Measurements from ENCODE around the gene CYTL1. TPM values are rescaled to one million over a fixed set of nuclear protein-coding genes. Genes with fewer than 3 reads are reported as not detected.

The CYTL1 gene
- total RNA-seq, 1 donor = 0.36 TPM

DNA sequence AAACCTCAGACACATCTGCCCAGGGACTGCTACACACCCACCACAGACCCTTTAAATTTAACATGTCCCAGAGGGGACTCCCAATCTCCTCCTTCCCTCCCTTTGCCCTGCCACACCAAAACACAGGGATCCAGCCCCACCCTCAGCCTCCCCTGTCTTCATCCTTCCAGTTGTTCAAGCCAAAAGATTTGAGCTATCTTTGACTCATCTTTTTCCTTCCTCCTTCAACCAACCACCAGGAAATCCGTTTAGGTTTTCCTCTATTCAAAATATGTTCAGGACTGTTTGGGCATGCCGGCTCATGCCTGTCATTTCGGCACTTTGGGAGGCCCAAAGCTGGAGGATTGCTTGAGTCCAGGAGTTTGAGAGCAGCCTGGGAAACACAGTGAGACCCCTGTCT, 25.1 kb upstream of the CYTL1 start:
- H3K27ac ChIP-seq (ENCODE audit: low read depth, low read length) = no peak overlapping the region
- no peaks in the 10 kb centered on the region for H4K20me1 ChIP-seq (ENCODE audit: insufficient read depth, low read length)
- peaks cover 13% of the 10 kb centered on the region for H3K27me3 ChIP-seq (ENCODE audit: insufficient read depth, low read length)
- H3K79me2 ChIP-seq (ENCODE audit: insufficient read depth, low read length) = no peaks in the 10 kb centered on the region
- no peak overlapping the region for H3K4me3 ChIP-seq (ENCODE audit: insufficient read depth, low read length)
- no peaks in the 10 kb centered on the region for H3K36me3 ChIP-seq (ENCODE audit: insufficient read depth, low read length)
- no peaks in the 10 kb centered on the region for H3K9me3 ChIP-seq (ENCODE audit: low read depth, low read length)
- no peaks in the 10 kb centered on the region for H3K4me1 ChIP-seq (ENCODE audit: insufficient read depth, low read length)
- no peak overlapping the region for H2AFZ ChIP-seq (ENCODE audit: low read length)
- no peak for DNase-seq (ENCODE audit: insufficient read length, low spot score, missing footprints)
- no peak for TF ChIP-seq CTCF (IDR thresholded peaks at IDR 0.05; ENCODE audit: extremely low read depth, low read depth, low read length)
- H3K4me2 ChIP-seq (ENCODE audit: insufficient read depth, low read length) = no peak overlapping the region

DNA sequence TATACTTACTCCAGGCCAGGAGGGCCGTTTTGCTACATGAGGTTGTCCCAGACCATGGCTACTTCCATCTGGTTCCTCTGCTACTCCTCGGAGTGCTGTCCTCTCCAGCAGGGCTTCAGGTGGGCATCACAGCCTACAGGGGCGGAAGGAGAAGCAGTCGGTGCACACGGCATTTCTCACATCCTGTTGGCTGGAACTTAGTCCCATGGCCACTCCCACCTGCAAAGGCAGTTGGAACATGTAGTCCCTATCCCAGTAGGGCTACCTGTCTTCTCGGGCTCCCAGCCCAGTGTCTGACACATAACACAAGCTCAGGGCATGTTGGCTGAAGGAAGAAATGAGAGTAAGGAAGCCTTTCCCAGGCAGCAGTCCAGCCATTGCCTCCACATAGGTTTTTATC, 24.3 kb upstream of the CYTL1 start:
- Histone ChIP-seq H3K9me3 (ENCODE audit: low read depth, low read length) (no peaks in the 10 kb centered on the region), H3K4me2 (ENCODE audit: insufficient read depth, low read length) (no peak overlapping the region), H3K4me3 (ENCODE audit: insufficient read depth, low read length) (no peak overlapping the region), H3K27ac (ENCODE audit: low read depth, low read length) (no peak overlapping the region), H3K4me1 (ENCODE audit: insufficient read depth, low read length) (peaks cover under 1% of the 10 kb centered on the region), H4K20me1 (ENCODE audit: insufficient read depth, low read length) (no peaks in the 10 kb centered on the region), H3K79me2 (ENCODE audit: insufficient read depth, low read length) (no peaks in the 10 kb centered on the region), H3K36me3 (ENCODE audit: insufficient read depth, low read length) (no peaks in the 10 kb centered on the region), H3K27me3 (ENCODE audit: insufficient read depth, low read length) (peaks cover 13% of the 10 kb centered on the region), H2AFZ (ENCODE audit: low read length) (no peak overlapping the region)
- no peak for DNase-seq (ENCODE audit: insufficient read length, low spot score, missing footprints)
- TF ChIP-seq CTCF (IDR thresholded peaks at IDR 0.05; ENCODE audit: extremely low read depth, low read depth, low read length) = no peak

- no peaks in the 10 kb centered on the region for H3K36me3 ChIP-seq (ENCODE audit: insufficient read depth, low read length)
- DNase-seq (ENCODE audit: insufficient read length, low spot score, missing footprints) = no peak
- no peak overlapping the region for H2AFZ ChIP-seq (ENCODE audit: low read length)
- H3K27ac ChIP-seq (ENCODE audit: low read depth, low read length) = no peak overlapping the region
- peaks cover 14% of the 10 kb centered on the region for H3K4me1 ChIP-seq (ENCODE audit: insufficient read depth, low read length)
- H3K27me3 ChIP-seq (ENCODE audit: insufficient read depth, low read length) = peaks cover 13% of the 10 kb centered on the region
- H3K79me2 ChIP-seq (ENCODE audit: insufficient read depth, low read length) = no peaks in the 10 kb centered on the region
- H3K4me2 ChIP-seq (ENCODE audit: insufficient read depth, low read length) = no peak overlapping the region
- no peak overlapping the region for H3K4me3 ChIP-seq (ENCODE audit: insufficient read depth, low read length)
- no peak for TF ChIP-seq CTCF (IDR thresholded peaks at IDR 0.05; ENCODE audit: extremely low read depth, low read depth, low read length)
- H4K20me1 ChIP-seq (ENCODE audit: insufficient read depth, low read length) = no peaks in the 10 kb centered on the region
- no peaks in the 10 kb centered on the region for H3K9me3 ChIP-seq (ENCODE audit: low read depth, low read length)
These were observed 22.4 kb upstream of the CYTL1 start for GRCh38 chr4:5041699-5042098.

GRCh38 chr4:5040856-5041620, 21.8 kb upstream of the CYTL1 start:
- Histone ChIP-seq H3K4me1 (ENCODE audit: insufficient read depth, low read length) (peaks cover 17% of the 10 kb centered on the region), H3K4me3 (ENCODE audit: insufficient read depth, low read length) (no peak overlapping the region), H4K20me1 (ENCODE audit: insufficient read depth, low read length) (no peaks in the 10 kb centered on the region), H3K27me3 (ENCODE audit: insufficient read depth, low read length) (peaks cover 13% of the 10 kb centered on the region), H3K79me2 (ENCODE audit: insufficient read depth, low read length) (no peaks in the 10 kb centered on the region), H3K4me2 (ENCODE audit: insufficient read depth, low read length) (no peak overlapping the region), H3K36me3 (ENCODE audit: insufficient read depth, low read length) (no peaks in the 10 kb centered on the region), H3K9me3 (ENCODE audit: low read depth, low read length) (no peaks in the 10 kb centered on the region), H3K27ac (ENCODE audit: low read depth, low read length) (no peak overlapping the region), H2AFZ (ENCODE audit: low read length) (no peak overlapping the region)
- TF ChIP-seq CTCF (IDR thresholded peaks at IDR 0.05; ENCODE audit: extremely low read depth, low read depth, low read length) = no peak
- no peak for DNase-seq (ENCODE audit: insufficient read length, low spot score, missing footprints)
